Retinal pigment epithelial cell (primary cell): ENCODE measurements around the gene CLN3.

Experiments
- DNase-seq: peaks from one replicate; pipeline ENCODE4 v3.0.0-alpha.2; 2010; ENCODE audit warnings: low read depth
- H3K4me3 ChIP-seq: 2 replicates; pipeline ENCODE4 v1.5.1; 2011; ENCODE audit warnings: mild to moderate bottlenecking, low read length, control low read depth, moderate library complexity
- CTCF ChIP-seq: conservative IDR thresholded peaks from 2 replicates; pipeline ENCODE4 v1.5.1; 2011; ENCODE audit warnings: low read depth, low read length, control low read depth, inconsistent platforms

Gene CLN3

DNA sequence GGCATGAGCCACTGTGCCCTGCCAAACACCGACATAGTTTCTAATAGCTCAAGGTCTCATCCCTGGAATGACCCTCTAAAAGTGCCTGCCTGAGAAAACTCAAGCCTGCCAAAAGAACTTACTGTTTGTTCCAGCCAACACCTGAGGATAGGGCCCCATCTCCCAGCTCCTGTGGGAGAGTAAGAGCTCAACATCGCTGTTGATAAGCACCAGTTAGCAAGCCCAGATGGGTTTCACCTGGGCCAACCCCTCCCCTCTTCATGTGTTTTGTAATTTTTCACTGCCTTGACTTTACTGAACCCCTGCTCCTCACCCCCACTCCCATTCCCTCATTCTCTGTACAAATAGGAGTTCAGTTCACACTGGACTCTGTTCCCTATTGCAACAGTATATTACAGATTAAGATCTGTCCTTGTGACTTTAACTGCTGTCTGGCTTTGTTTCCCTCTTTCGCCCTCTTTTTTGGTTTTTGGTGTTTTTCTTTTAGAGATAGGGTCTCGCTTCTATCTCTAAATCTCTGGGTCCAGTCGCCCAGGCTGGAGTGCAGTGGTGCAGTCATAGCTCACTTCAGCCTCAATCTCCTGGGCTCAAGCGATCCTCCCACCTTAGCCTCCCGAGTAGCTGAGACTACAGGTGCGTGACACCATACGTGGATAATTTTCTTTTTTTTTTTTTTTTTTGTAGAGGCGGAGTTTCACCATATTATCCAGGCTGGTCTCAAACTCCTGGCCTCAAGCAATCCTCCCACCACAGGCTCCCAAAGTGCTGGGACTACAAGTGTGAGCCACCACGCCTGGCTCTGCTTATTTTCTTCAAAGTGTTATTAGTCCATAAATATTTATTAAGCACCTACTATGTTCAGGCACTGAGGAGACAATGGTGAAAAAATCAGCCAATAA lies 34.6 kb upstream of the CLN3 start:
- no peak for DNase-seq
- no peak for TF ChIP-seq CTCF
- no peak overlapping the region for H3K4me3 ChIP-seq

DNA sequence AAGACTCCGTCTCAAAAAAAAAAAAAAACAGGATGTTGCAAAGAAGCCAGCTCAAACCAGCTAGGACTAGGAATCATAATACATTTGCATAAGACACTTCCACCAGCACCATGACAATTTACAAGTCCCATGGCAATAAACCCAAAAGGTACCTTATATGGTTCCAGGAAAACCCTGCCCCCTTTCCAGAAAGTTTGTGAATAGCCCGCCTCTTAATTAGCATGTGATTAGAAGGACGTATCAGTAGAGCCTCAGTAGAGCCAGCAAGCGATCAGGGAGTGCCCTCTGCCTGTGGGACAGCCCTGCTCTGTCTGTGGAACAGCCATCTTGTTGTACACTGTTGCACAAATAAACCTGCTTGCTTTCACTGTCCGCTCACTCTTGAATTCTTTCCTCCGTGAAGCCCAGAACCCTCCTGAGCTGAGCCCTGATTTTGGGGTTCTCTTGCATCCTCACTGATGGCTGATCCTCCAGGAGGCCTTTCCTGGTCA lies 32.9 kb upstream of the CLN3 start:
- no peak for TF ChIP-seq CTCF
- no peak overlapping the region for H3K4me3 ChIP-seq
- DNase-seq: no peak

DNA sequence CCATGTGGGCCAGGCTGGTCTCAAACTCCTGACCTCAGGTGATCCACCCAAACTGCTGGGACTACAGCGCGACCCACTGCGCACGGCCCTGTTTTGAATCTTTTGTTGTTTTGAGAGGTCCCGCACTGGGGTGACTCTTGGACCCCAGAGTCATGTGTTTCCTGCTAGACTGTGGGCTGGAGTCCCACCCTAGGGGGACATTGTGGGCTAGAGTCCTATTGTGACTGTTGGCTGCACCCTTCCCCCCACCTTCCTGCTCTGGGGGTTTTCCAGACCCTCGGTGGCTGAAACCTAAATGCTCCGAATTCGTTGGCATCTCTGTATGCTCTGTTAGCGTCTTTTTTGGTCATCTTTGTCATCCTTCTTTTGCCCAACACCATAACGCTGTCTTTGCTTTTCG lies 30.9 kb upstream of the CLN3 start:
- no peak overlapping the region for H3K4me3 ChIP-seq
- TF ChIP-seq CTCF: no peak
- no peak for DNase-seq

- no peak for TF ChIP-seq CTCF
- H3K4me3 ChIP-seq: no peak overlapping the region
- no peak for DNase-seq
Observed at GRCh38 chr16:28521436-28521835, 29.6 kb upstream of the CLN3 start.

DNA sequence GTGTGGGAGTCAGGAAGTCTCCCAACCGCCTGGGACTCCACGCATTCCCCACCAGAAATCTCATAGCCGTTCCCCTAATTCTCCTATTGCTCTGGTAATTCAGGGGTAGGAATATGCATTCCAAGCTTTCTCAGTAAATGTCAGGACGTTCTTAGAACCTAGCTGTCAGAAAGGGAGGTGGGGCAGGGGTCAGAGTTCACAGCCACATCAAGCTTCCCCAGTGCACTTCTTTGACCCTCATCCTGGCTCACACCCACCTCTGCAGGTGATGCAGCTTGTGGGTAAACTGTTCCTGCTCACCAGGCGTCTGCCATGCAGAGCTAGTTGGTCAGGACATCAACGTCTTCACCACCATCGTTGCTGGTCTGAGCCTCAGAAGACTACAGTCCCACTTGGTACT lies 28.8 kb upstream of the CLN3 start:
- TF ChIP-seq CTCF: no peak
- H3K4me3 ChIP-seq: no peak overlapping the region
- no peak for DNase-seq

GRCh38 chr16:28514246-28514645 lies 22.4 kb upstream of the CLN3 start:
- TF ChIP-seq CTCF: no peak
- DNase-seq: no peak

More at GRCh38 chr16:28514246-28514645, 22.4 kb upstream of the CLN3 start:
- H3K4me3 ChIP-seq: no peak overlapping the region
